ENCODE results near the gene ALDH3B2. TPM values are rescaled to one million over a fixed set of nuclear protein-coding genes. Genes with fewer than 3 reads are reported as not detected.
"Not testable (repeated sequence)": the region's sequence is repeated elsewhere in the genome, so short reads cannot be mapped to it uniquely, and the experiment has no call there.

Gene ALDH3B2
- total RNA-seq, 1 donor from 2014 or later, result not detected

GRCh38 chr11:67627812-67628624 lies 46.4 kb downstream of the ALDH3B2 start:
- Mint-ChIP-seq H3K27me3 (ENCODE audit: low read depth) (no peaks in the 10 kb centered on the region), H3K36me3 (ENCODE audit: low read depth) (no peaks in the 10 kb centered on the region), H3K4me1 (ENCODE audit: low read depth) (peaks cover 5% of the 10 kb centered on the region), H3K9me3 (ENCODE audit: low read depth) (no peaks in the 10 kb centered on the region), H3K27ac (ENCODE audit: unreplicated experiment) (no peak overlapping the region), H3K4me3 (ENCODE audit: unreplicated experiment) (no peak overlapping the region)
- no peak for TF ChIP-seq CTCF (IDR thresholded peaks at IDR 0.05)
- DNase-seq (ENCODE audit: low spot score), result peak; percentile 83

- no peaks in the 10 kb centered on the region for H3K27me3 Mint-ChIP-seq (ENCODE audit: low read depth)
- H3K4me1 Mint-ChIP-seq (ENCODE audit: low read depth), result peaks cover 5% of the 10 kb centered on the region
- no peak for TF ChIP-seq CTCF (IDR thresholded peaks at IDR 0.05)
- no peak overlapping the region for H3K27ac Mint-ChIP-seq (ENCODE audit: unreplicated experiment)
- no peak overlapping the region for H3K4me3 Mint-ChIP-seq (ENCODE audit: unreplicated experiment)
- H3K36me3 Mint-ChIP-seq (ENCODE audit: low read depth), result no peaks in the 10 kb centered on the region
- peak; percentile 79 for DNase-seq (ENCODE audit: low spot score)
- no peaks in the 10 kb centered on the region for H3K9me3 Mint-ChIP-seq (ENCODE audit: low read depth)
Observed at GRCh38 chr11:67627441-67627811, 47.0 kb downstream of the ALDH3B2 start.

GRCh38 chr11:67626970-67627369 lies 47.5 kb downstream of the ALDH3B2 start:
- H3K36me3 Mint-ChIP-seq (ENCODE audit: low read depth), result no peaks in the 10 kb centered on the region
- no peak overlapping the region for H3K4me3 Mint-ChIP-seq (ENCODE audit: unreplicated experiment)
- H3K4me1 Mint-ChIP-seq (ENCODE audit: low read depth), result peaks cover 5% of the 10 kb centered on the region
- no peaks in the 10 kb centered on the region for H3K9me3 Mint-ChIP-seq (ENCODE audit: low read depth)
- no peaks in the 10 kb centered on the region for H3K27me3 Mint-ChIP-seq (ENCODE audit: low read depth)
- no peak overlapping the region for H3K27ac Mint-ChIP-seq (ENCODE audit: unreplicated experiment)
- DNase-seq (ENCODE audit: low spot score), result no peak
- no peak for TF ChIP-seq CTCF (IDR thresholded peaks at IDR 0.05)

GRCh38 chr11:67626131-67626833 lies 48.1 kb downstream of the ALDH3B2 start:
- H3K9me3 Mint-ChIP-seq (ENCODE audit: low read depth); DNase-seq (ENCODE audit: low spot score); H3K4me3 Mint-ChIP-seq (ENCODE audit: unreplicated experiment); H3K27ac Mint-ChIP-seq (ENCODE audit: unreplicated experiment); H3K36me3 Mint-ChIP-seq (ENCODE audit: low read depth); H3K27me3 Mint-ChIP-seq (ENCODE audit: low read depth): not testable (repeated sequence)
- H3K4me1 Mint-ChIP-seq (ENCODE audit: low read depth), result peaks cover 11% of the 10 kb centered on the region

GRCh38 chr11:67623795-67624194 lies 50.6 kb downstream of the ALDH3B2 start:
- not testable (repeated sequence) for H3K9me3 Mint-ChIP-seq (ENCODE audit: low read depth); H3K27me3 Mint-ChIP-seq (ENCODE audit: low read depth); H3K4me3 Mint-ChIP-seq (ENCODE audit: unreplicated experiment); H3K36me3 Mint-ChIP-seq (ENCODE audit: low read depth); DNase-seq (ENCODE audit: low spot score); H3K27ac Mint-ChIP-seq (ENCODE audit: unreplicated experiment)
- H3K4me1 Mint-ChIP-seq (ENCODE audit: low read depth), result peaks cover 22% of the 10 kb centered on the region

GRCh38 chr11:67622905-67623304 lies 51.5 kb downstream of the ALDH3B2 start:
- DNase-seq (ENCODE audit: low spot score); H3K9me3 Mint-ChIP-seq (ENCODE audit: low read depth); H3K4me3 Mint-ChIP-seq (ENCODE audit: unreplicated experiment); H3K36me3 Mint-ChIP-seq (ENCODE audit: low read depth); H3K27ac Mint-ChIP-seq (ENCODE audit: unreplicated experiment); H3K27me3 Mint-ChIP-seq (ENCODE audit: low read depth): not testable (repeated sequence)
- H3K4me1 Mint-ChIP-seq (ENCODE audit: low read depth), result peaks cover 22% of the 10 kb centered on the region

- not testable (repeated sequence) for H3K27ac Mint-ChIP-seq (ENCODE audit: unreplicated experiment); H3K4me3 Mint-ChIP-seq (ENCODE audit: unreplicated experiment); DNase-seq (ENCODE audit: low spot score); H3K9me3 Mint-ChIP-seq (ENCODE audit: low read depth); H3K36me3 Mint-ChIP-seq (ENCODE audit: low read depth); H3K27me3 Mint-ChIP-seq (ENCODE audit: low read depth)
- peaks cover 22% of the 10 kb centered on the region for H3K4me1 Mint-ChIP-seq (ENCODE audit: low read depth)
Observed at GRCh38 chr11:67621928-67622327, 52.5 kb downstream of the ALDH3B2 start.

- H3K27me3 Mint-ChIP-seq (ENCODE audit: low read depth); H3K36me3 Mint-ChIP-seq (ENCODE audit: low read depth); H3K9me3 Mint-ChIP-seq (ENCODE audit: low read depth); DNase-seq (ENCODE audit: low spot score): not testable (repeated sequence)
- H3K4me1 Mint-ChIP-seq (ENCODE audit: low read depth), result peaks cover 22% of the 10 kb centered on the region
- peak overlapping the region; percentile 83 for H3K4me3 Mint-ChIP-seq (ENCODE audit: unreplicated experiment)
- H3K27ac Mint-ChIP-seq (ENCODE audit: unreplicated experiment), result peak overlapping the region; percentile 24
Observed at GRCh38 chr11:67620621-67621020, 53.8 kb downstream of the ALDH3B2 start.

- Mint-ChIP-seq H3K4me3 (ENCODE audit: unreplicated experiment) (peak overlapping the region; percentile 83), H3K4me1 (ENCODE audit: low read depth) (peaks cover 22% of the 10 kb centered on the region), H3K27ac (ENCODE audit: unreplicated experiment) (peak overlapping the region; percentile 32)
- not testable (repeated sequence) for H3K9me3 Mint-ChIP-seq (ENCODE audit: low read depth); H3K27me3 Mint-ChIP-seq (ENCODE audit: low read depth); DNase-seq (ENCODE audit: low spot score); H3K36me3 Mint-ChIP-seq (ENCODE audit: low read depth)
Observed at GRCh38 chr11:67619683-67620618, 54.5 kb downstream of the ALDH3B2 start.

All from chondrocyte (in vitro differentiated cells).